OCI-LY1 (cell line): ENCODE data around the gene FNIP1.

ENCODE experiments used
- EZH2 ChIP-seq: fragments of 200-600 bp; sonication (generic), shearing (Covaris generic); IDR thresholded peaks from 2 replicates; pipeline ENCODE4 v1.8.0; 2017; ENCODE audit warnings: borderline replicate concordance, mixed run types, mild to moderate bottlenecking, antibody characterized with exemption, low read length, moderate library complexity, mixed read lengths
- TF ChIP-seq, protein P1 (sequence below): fragments of 200-600 bp; sonication (generic), shearing (Covaris generic); IDR thresholded peaks from 2 replicates; pipeline ENCODE4 v1.5.1; 2017; ENCODE audit warnings: mild to moderate bottlenecking, antibody characterized with exemption, low read length, moderate library complexity, mixed read lengths

DNA sequence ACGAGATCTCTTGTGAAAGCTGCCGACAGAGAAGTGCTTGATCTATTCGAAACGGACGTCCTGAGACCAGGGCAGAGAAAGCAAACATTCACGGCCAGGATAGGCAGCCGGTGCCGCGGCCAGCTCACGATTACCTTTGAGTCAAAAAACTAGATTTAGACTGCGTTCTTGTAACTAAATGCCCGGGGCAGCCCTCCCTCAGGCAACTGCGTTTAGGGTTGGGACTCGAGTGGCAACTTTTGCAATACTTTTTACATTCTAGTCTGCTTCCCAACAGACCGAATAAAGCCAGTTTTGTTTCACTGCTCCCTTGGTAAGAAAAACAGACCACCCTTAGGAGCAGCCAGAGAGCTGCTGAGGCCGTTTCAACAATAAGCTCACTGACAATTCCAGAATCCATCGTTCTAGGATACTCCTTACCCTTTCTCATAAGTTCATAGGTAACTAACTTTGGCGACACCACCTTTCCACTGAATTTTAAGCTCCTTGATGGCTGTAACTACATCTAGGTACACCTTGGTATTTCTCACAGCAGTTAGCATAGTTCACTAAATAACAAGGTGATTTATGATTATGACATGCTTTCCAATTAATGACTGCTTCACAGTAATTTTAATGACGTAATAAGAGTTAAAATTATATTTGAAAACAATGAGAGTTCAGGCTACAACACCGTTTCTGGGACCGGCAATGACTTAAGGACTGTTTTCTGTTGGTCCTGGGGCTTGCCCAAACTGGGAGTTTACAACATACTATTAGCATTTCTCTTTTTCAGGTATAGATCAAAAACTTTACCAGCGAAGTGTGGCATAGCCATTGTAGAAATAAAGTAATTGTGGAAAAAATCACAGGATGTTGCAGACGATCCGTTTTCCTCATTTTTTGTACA, 160.9 kb downstream of the FNIP1 start:
- TF ChIP-seq, protein P1, sequence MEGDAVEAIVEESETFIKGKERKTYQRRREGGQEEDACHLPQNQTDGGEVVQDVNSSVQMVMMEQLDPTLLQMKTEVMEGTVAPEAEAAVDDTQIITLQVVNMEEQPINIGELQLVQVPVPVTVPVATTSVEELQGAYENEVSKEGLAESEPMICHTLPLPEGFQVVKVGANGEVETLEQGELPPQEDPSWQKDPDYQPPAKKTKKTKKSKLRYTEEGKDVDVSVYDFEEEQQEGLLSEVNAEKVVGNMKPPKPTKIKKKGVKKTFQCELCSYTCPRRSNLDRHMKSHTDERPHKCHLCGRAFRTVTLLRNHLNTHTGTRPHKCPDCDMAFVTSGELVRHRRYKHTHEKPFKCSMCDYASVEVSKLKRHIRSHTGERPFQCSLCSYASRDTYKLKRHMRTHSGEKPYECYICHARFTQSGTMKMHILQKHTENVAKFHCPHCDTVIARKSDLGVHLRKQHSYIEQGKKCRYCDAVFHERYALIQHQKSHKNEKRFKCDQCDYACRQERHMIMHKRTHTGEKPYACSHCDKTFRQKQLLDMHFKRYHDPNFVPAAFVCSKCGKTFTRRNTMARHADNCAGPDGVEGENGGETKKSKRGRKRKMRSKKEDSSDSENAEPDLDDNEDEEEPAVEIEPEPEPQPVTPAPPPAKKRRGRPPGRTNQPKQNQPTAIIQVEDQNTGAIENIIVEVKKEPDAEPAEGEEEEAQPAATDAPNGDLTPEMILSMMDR = no peak
- no peak for TF ChIP-seq EZH2
